NCI-H524 (cell line): Measurements from ENCODE around the gene ENOPH1.
"Not testable (repeated sequence)": the region's sequence is repeated elsewhere in the genome, so short reads cannot be mapped to it uniquely, and the experiment has no call there.

ENCODE experiments used
- DNase-seq, 2 experiments: peaks; one replicate each; lab custom pipeline; 2025; lab: John Stamatoyannopoulos, UW

The ENOPH1 gene

GRCh38 chr4:82469791-82470345 lies 39.5 kb downstream of the ENOPH1 start:
- no peak for DNase-seq

- not testable (repeated sequence) for DNase-seq
These were observed 42.7 kb downstream of the ENOPH1 start for GRCh38 chr4:82473080-82473479.

- DNase-seq, result peak in 1 of 2 experiments; percentile 31
These were observed 43.3 kb downstream of the ENOPH1 start for GRCh38 chr4:82473621-82474164.

- not testable (repeated sequence) for DNase-seq
These were observed 45.5 kb downstream of the ENOPH1 start for GRCh38 chr4:82475931-82476330.

GRCh38 chr4:82477469-82477868 lies 47.1 kb downstream of the ENOPH1 start:
- DNase-seq, result not testable (repeated sequence)

GRCh38 chr4:82479562-82479961 lies 49.2 kb downstream of the ENOPH1 start:
- no peak for DNase-seq

GRCh38 chr4:82480771-82481505 lies 50.5 kb downstream of the ENOPH1 start:
- DNase-seq, result no peak

- no peak for DNase-seq
These were observed 51.1 kb downstream of the ENOPH1 start for GRCh38 chr4:82481506-82481840.

GRCh38 chr4:82482387-82482786 lies 52.0 kb downstream of the ENOPH1 start:
- DNase-seq, result no peak

GRCh38 chr4:82484996-82485783 lies 54.8 kb downstream of the ENOPH1 start:
- peak; percentile 41 to 49 for DNase-seq

- DNase-seq, result no peak
These were observed 58.7 kb downstream of the ENOPH1 start for GRCh38 chr4:82489076-82489475.

- no peak for DNase-seq
These were observed 59.6 kb downstream of the ENOPH1 start for GRCh38 chr4:82489987-82490386.

GRCh38 chr4:82491251-82491960 lies 61.0 kb downstream of the ENOPH1 start:
- DNase-seq, result peak; percentile 2 to 34

- DNase-seq, result no peak
These were observed 63.5 kb downstream of the ENOPH1 start for GRCh38 chr4:82493721-82494425.

GRCh38 chr4:82495666-82496065 lies 65.3 kb downstream of the ENOPH1 start:
- DNase-seq, result peak in 1 of 2 experiments; percentile 35

- no peak for DNase-seq
These were observed 66.0 kb downstream of the ENOPH1 start for GRCh38 chr4:82496349-82496748.

- no peak for DNase-seq
These were observed 69.5 kb downstream of the ENOPH1 start for GRCh38 chr4:82499738-82500434.

- DNase-seq, result peak in 1 of 2 experiments; percentile 45
These were observed 70.2 kb downstream of the ENOPH1 start for GRCh38 chr4:82500435-82501153.

GRCh38 chr4:82501154-82501442 lies 70.7 kb downstream of the ENOPH1 start:
- DNase-seq, result no peak

- no peak for DNase-seq
These were observed 77.6 kb downstream of the ENOPH1 start for GRCh38 chr4:82508011-82508410.
